ENCODE data around the gene ZFP36L1. TPM values are rescaled to one million over a fixed set of nuclear protein-coding genes. Genes with fewer than 3 reads are reported as not detected.

Gene ZFP36L1
- total RNA-seq, 1 experiment from 2014 or later, result 7.8 TPM

GRCh38 chr14:68801631-68802030, 8.8 kb upstream of the ZFP36L1 start:
- DNase-seq (ENCODE audit: low read depth, low spot score), result no peak
- in situ Hi-C loops (cut with HindIII; ENCODE audit: low pct_unique_long_range_greater_than_20kb, low sequenced_read_pairs), result no loop called here

GRCh38 chr14:68800953-68801352, 8.1 kb upstream of the ZFP36L1 start:
- in situ Hi-C loops (cut with HindIII; ENCODE audit: low pct_unique_long_range_greater_than_20kb, low sequenced_read_pairs), result no loop called here
- DNase-seq (ENCODE audit: low read depth, low spot score), result no peak

GRCh38 chr14:68800390-68800789, 7.5 kb upstream of the ZFP36L1 start:
- DNase-seq (ENCODE audit: low read depth, low spot score), result no peak
- in situ Hi-C loops (cut with HindIII; ENCODE audit: low pct_unique_long_range_greater_than_20kb, low sequenced_read_pairs), result no loop called here

- in situ Hi-C loops (cut with HindIII; ENCODE audit: low pct_unique_long_range_greater_than_20kb, low sequenced_read_pairs), result no loop called here
- DNase-seq (ENCODE audit: low read depth, low spot score), result no peak
Measured at GRCh38 chr14:68798621-68799020, 5.8 kb upstream of the ZFP36L1 start.

- DNase-seq (ENCODE audit: low read depth, low spot score), result no peak
- in situ Hi-C loops (cut with HindIII; ENCODE audit: low pct_unique_long_range_greater_than_20kb, low sequenced_read_pairs), result no loop called here
Measured at GRCh38 chr14:68797121-68797670, 4.3 kb upstream of the ZFP36L1 start.

GRCh38 chr14:68796418-68797101, 3.7 kb upstream of the ZFP36L1 start:
- in situ Hi-C loops (cut with HindIII; ENCODE audit: low pct_unique_long_range_greater_than_20kb, low sequenced_read_pairs), result no loop called here
- DNase-seq (ENCODE audit: low read depth, low spot score), result no peak

GRCh38 chr14:68795597-68796417, 2.9 kb upstream of the ZFP36L1 start:
- DNase-seq (ENCODE audit: low read depth, low spot score), result peak; percentile 65
- in situ Hi-C loops (cut with HindIII; ENCODE audit: low pct_unique_long_range_greater_than_20kb, low sequenced_read_pairs), result no loop called here

GRCh38 chr14:68794851-68795596, 2.2 kb upstream of the ZFP36L1 start:
- in situ Hi-C loops (cut with HindIII; ENCODE audit: low pct_unique_long_range_greater_than_20kb, low sequenced_read_pairs), result no loop called here
- peak; percentile 48 for DNase-seq (ENCODE audit: low read depth, low spot score)

GRCh38 chr14:68794130-68794850, 1.4 kb upstream of the ZFP36L1 start:
- DNase-seq (ENCODE audit: low read depth, low spot score), result peak; percentile 22
- in situ Hi-C loops (cut with HindIII; ENCODE audit: low pct_unique_long_range_greater_than_20kb, low sequenced_read_pairs), result no loop called here

GRCh38 chr14:68793734-68794129, 865 bp upstream of the ZFP36L1 start:
- in situ Hi-C loops (cut with HindIII; ENCODE audit: low pct_unique_long_range_greater_than_20kb, low sequenced_read_pairs), result no loop called here
- DNase-seq (ENCODE audit: low read depth, low spot score), result no peak

GRCh38 chr14:68792678-68792978, 239 bp downstream of the ZFP36L1 start:
- in situ Hi-C loops (cut with HindIII; ENCODE audit: low pct_unique_long_range_greater_than_20kb, low sequenced_read_pairs), result no loop called here

GRCh38 chr14:68791902-68792677, 777 bp downstream of the ZFP36L1 start:
- in situ Hi-C loops (cut with HindIII; ENCODE audit: low pct_unique_long_range_greater_than_20kb, low sequenced_read_pairs), result no loop called here

More at GRCh38 chr14:68792678-68792978, 239 bp downstream of the ZFP36L1 start:
- DNase-seq (ENCODE audit: low read depth, low spot score), result no peak

GRCh38 chr14:68791078-68791901, 1.6 kb downstream of the ZFP36L1 start:
- in situ Hi-C loops (cut with HindIII; ENCODE audit: low pct_unique_long_range_greater_than_20kb, low sequenced_read_pairs), result no loop called here
- DNase-seq (ENCODE audit: low read depth, low spot score), result no peak

More at GRCh38 chr14:68791902-68792677, 777 bp downstream of the ZFP36L1 start:
- no peak for DNase-seq (ENCODE audit: low read depth, low spot score)

GRCh38 chr14:68790644-68791077, 2.2 kb downstream of the ZFP36L1 start:
- no peak for DNase-seq (ENCODE audit: low read depth, low spot score)
- in situ Hi-C loops (cut with HindIII; ENCODE audit: low pct_unique_long_range_greater_than_20kb, low sequenced_read_pairs), result no loop called here

GRCh38 chr14:68789821-68790643, 2.8 kb downstream of the ZFP36L1 start:
- in situ Hi-C loops (cut with HindIII; ENCODE audit: low pct_unique_long_range_greater_than_20kb, low sequenced_read_pairs), result no loop called here
- no peak for DNase-seq (ENCODE audit: low read depth, low spot score)

Measured in SK-MEL-5 (cell line).